GM10248 (cell line): ENCODE results near the gene SEM1.

Experiments used
- CTCF ChIA-PET: fragments of 300-600 bp; sonication (Branson Sonifier 250); formaldehyde crosslinking; extraction: SDS; loops from one replicate; lab custom pipeline; 2021; ENCODE audit warnings: antibody characterized with exemption; lab: Yijun Ruan, JAX
- POLR2A ChIA-PET: fragments of 350-650 bp; sonication (Branson Sonifier 250); formaldehyde crosslinking; extraction: SDS; loops from one replicate; lab custom pipeline; 2020; ENCODE audit warnings: antibody characterized with exemption; lab: Yijun Ruan, JAX
- DNase-seq: peaks from one replicate; pipeline ENCODE4 v3.0.0; 2012; ENCODE audit errors: extremely low spot score
- TF ChIP-seq, protein P1 (sequence below): IDR thresholded peaks from 2 replicates; pipeline ENCODE4 v1.5.1; 2012; ENCODE audit warnings: mild to moderate bottlenecking, low read depth; ENCODE audit errors: extremely low read depth, missing control alignments, control extremely low read depth

Gene SEM1

DNA sequence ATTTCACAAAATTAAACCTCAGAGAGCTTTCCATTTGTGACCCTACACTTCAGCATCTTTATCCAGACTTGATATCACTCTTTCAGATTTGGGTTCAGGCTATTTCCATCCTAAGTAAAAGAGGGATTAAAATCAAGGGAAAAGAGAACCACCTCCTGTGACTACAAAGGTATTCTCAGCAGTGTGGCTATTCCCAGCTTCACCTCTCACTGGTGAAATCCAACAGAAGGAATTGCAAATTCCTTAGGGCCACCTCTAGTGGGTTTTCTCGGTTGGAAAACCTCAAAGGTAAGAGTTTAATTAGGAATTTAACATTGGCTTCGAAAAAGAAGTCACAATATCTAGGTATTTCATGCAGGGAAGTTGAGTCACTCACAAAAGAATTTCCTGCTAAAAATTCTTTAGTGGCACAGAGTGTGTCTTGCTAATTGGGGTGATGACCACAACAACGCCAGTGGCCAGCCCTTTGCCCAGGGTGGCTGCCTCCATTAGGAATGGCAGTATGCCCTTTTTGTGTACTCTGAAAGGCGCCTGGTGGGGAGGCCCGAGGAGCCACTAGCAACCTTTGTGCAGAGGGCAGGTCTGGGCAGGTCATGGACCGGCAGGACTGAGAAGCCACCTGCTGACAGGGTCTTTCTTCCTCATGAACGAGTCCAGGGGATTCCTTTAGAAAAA, 52.2 kb downstream of the SEM1 start:
- TF ChIP-seq, protein P1, sequence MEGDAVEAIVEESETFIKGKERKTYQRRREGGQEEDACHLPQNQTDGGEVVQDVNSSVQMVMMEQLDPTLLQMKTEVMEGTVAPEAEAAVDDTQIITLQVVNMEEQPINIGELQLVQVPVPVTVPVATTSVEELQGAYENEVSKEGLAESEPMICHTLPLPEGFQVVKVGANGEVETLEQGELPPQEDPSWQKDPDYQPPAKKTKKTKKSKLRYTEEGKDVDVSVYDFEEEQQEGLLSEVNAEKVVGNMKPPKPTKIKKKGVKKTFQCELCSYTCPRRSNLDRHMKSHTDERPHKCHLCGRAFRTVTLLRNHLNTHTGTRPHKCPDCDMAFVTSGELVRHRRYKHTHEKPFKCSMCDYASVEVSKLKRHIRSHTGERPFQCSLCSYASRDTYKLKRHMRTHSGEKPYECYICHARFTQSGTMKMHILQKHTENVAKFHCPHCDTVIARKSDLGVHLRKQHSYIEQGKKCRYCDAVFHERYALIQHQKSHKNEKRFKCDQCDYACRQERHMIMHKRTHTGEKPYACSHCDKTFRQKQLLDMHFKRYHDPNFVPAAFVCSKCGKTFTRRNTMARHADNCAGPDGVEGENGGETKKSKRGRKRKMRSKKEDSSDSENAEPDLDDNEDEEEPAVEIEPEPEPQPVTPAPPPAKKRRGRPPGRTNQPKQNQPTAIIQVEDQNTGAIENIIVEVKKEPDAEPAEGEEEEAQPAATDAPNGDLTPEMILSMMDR = no peak
- no peak for DNase-seq
- POLR2A ChIA-PET = no interaction called here
- CTCF ChIA-PET = no interaction called here

DNA sequence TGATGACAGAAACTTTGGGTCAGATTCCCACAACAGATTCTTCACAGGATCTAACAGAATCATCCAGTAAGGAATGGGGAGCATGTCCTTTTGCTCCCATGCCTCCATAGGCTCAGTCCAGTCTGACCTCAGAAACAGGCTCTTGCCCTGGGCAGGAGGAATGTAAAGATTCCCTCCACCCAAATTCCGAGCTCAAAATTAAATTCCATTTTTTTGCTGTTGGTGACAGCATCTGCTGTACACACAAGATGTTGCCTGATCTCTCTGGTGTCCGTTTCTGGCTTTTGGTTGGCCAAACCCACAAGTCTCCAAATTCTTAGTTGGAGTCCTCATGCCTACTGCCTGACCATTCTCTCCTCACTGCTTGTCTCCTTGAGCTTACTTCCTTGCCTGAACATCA, 53.7 kb downstream of the SEM1 start:
- DNase-seq = no peak
- ChIA-PET CTCF (interaction anchor here (1.1 kb wide), 2 partner anchors 14 to 15 kb away, joined by 3 to 4 read pairs; no protein-coding TSS in a partner anchor), POLR2A (no interaction called here)
- TF ChIP-seq, protein P1 = no peak

DNA sequence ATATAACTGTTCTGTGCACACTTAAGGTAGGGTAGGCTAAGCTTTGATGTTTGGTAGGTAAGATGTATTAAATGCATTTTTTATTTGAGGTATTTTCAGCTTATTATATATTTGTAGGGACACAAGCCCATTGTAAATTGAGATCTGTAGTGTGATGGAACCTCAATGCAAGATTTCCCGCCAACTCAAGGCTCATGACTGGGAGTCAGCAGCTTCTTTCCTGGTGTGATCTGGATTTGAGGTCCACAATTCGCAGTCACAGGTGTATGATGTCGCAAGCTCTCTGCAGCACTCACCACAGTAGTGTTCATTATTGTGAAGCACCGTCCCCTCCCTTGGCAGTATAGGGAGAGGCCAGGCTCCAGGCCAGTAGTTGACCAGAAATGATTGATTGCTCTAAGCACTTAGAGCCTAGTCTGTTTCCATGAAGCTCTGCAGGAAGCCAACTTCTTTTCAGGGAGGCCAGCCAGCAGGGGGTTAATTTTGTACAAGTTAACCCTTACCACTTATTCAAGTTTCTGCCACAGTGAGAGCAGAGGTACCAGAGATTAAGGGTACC, 54.9 kb downstream of the SEM1 start:
- TF ChIP-seq, protein P1 = no peak
- no peak for DNase-seq
- ChIA-PET CTCF (interaction anchor here (1.6 kb wide), 1 partner anchor 16 kb away, joined by 3 read pairs; no protein-coding TSS in a partner anchor), POLR2A (no interaction called here)

DNA sequence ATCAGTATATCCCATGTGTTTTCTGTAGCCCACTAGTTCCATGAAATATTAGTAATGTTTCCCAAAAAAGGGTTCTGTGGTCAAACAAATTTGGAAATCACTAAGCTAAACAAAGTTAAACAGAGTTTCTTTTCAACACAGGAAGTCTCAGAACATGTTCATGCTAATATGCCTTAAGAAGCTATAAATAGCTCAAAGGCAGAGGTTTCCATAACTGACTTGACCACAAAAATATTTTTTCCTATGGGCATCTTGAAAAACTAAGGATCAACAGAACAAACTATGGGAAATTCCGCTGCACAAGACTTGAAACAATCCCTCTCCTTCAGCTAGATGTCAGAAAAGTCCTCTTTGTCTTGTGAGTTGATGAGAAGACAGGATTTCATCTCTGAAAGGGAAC, 59.7 kb downstream of the SEM1 start:
- ChIA-PET POLR2A (no interaction called here), CTCF (no interaction called here)
- TF ChIP-seq, protein P1 = no peak
- DNase-seq = no peak

DNA sequence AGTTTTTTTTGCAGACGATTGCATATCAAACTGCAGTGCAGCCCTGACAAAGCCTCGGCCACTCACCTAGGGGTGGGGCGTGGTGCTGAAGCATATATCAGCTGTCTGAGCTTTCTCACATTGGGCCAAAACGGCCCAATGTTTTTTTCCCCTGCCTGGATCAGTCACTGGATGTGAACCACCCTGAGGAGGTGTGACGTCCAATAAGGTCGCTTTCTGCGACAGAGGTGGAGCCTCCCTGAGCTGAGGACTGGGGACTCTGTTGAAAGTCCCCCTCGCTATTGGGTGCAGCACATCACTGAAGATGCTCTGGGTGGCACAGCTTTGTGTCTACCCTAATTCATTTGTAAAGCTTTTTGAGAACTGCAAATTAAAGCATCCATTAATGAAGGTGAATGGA, 60.9 kb downstream of the SEM1 start:
- ChIA-PET POLR2A (no interaction called here), CTCF (no interaction called here)
- TF ChIP-seq, protein P1 = no peak
- DNase-seq = no peak

DNA sequence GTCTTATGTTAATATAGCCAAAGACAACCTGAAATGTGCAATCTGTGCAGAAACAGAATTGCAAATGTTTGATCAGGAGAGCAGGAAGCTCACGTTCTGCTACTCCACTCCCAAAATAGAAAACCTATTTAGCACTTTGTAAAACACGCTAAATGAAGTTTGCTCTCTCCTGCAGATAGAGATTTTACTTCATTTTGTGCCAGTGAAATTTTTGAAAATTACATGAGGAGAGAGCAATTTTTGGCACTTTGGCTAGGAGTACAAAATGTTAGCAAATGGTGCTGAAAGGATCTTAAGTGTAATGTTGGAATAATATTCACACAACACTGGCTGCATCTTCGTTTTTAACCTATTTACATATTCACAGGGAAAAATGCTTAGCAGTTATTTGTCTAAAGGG, 61.9 kb downstream of the SEM1 start:
- CTCF ChIA-PET = no interaction called here
- no peak for DNase-seq
- POLR2A ChIA-PET = no interaction called here
- TF ChIP-seq, protein P1 = no peak
